HG03520 (cell line): ENCODE measurements around the gene HOXA9.

Source experiments
- ATAC-seq: cut with Tn5 transposase; IDR thresholded peaks from one replicate; pipeline ENCODE4 v1.9.1; 2021; ENCODE audit warnings: mild to moderate bottlenecking, moderate library complexity; ENCODE audit not compliant: unreplicated experiment

HOXA9 gene

GRCh38 chr7:27165089-27165995 lies at the start of gene HOXA9:
Gene HOXA9 (minus strand): TSS chr7:27165537. CDS start chr7:27165457, 80 bp downstream.
- no peak for ATAC-seq

- ATAC-seq = no peak
Observed at GRCh38 chr7:27214239-27214950, 49.1 kb upstream of the HOXA9 start.

- no peak for ATAC-seq
Observed at GRCh38 chr7:27213433-27214238, 48.3 kb upstream of the HOXA9 start.

- ATAC-seq = no peak
Observed at GRCh38 chr7:27212497-27213432, 47.4 kb upstream of the HOXA9 start.

- no peak for ATAC-seq
Observed at GRCh38 chr7:27211764-27212204, 46.4 kb upstream of the HOXA9 start.

- ATAC-seq = no peak
Observed at GRCh38 chr7:27211084-27211446, 45.7 kb upstream of the HOXA9 start.

GRCh38 chr7:27210441-27211083 lies 45.2 kb upstream of the HOXA9 start:
- ATAC-seq = peak; percentile 51

- no peak for ATAC-seq
Observed at GRCh38 chr7:27209933-27210440, 44.6 kb upstream of the HOXA9 start.

- ATAC-seq = no peak
Observed at GRCh38 chr7:27208998-27209397, 43.7 kb upstream of the HOXA9 start.

- ATAC-seq = no peak
Observed at GRCh38 chr7:27207348-27207985, 42.1 kb upstream of the HOXA9 start.

- no peak for ATAC-seq
Observed at GRCh38 chr7:27205325-27206280, 40.3 kb upstream of the HOXA9 start.

GRCh38 chr7:27204851-27205322 lies 39.5 kb upstream of the HOXA9 start:
- no peak for ATAC-seq

GRCh38 chr7:27203964-27204594 lies 38.7 kb upstream of the HOXA9 start:
- ATAC-seq = no peak

GRCh38 chr7:27203365-27203953 lies 38.1 kb upstream of the HOXA9 start:
- no peak for ATAC-seq

GRCh38 chr7:27202862-27203134 lies 37.5 kb upstream of the HOXA9 start:
- ATAC-seq = no peak

GRCh38 chr7:27202018-27202861 lies 36.9 kb upstream of the HOXA9 start:
- no peak for ATAC-seq
